ENCODE data around the gene GPC6.

Gene GPC6

GRCh38 chr13:94444826-94445225 lies 1218.2 kb downstream of the GPC6 start:
- DNase-seq, result no peak
- no peak for TF ChIP-seq CTCF (IDR thresholded peaks at IDR 0.05; ENCODE audit: low read depth, low read length)
- H3K4me3 ChIP-seq (ENCODE audit: low read depth, low read length), result no peak overlapping the region
- peaks cover 29% of the 10 kb centered on the region for H3K36me3 ChIP-seq
- H3K27me3 ChIP-seq (ENCODE audit: insufficient read depth, low read depth, severe bottlenecking), result no peaks in the 10 kb centered on the region
- peaks cover 5% of the 10 kb centered on the region for H3K9me3 ChIP-seq (ENCODE audit: severe bottlenecking)
- H3K27ac ChIP-seq, result no peak overlapping the region

- H3K4me3 ChIP-seq (ENCODE audit: low read depth, low read length), result no peak overlapping the region
- H3K36me3 ChIP-seq, result peaks cover 9% of the 10 kb centered on the region; the same call in 1 of the 2 replicates
- no peaks in the 10 kb centered on the region for H3K9me3 ChIP-seq (ENCODE audit: severe bottlenecking)
- TF ChIP-seq CTCF (IDR thresholded peaks at IDR 0.05; ENCODE audit: low read depth, low read length), result no peak
- no peak for DNase-seq
- H3K27me3 ChIP-seq (ENCODE audit: insufficient read depth, low read depth, severe bottlenecking), result no peaks in the 10 kb centered on the region
- no peak overlapping the region for H3K27ac ChIP-seq
Measured at GRCh38 chr13:94454334-94454733, 1227.7 kb downstream of the GPC6 start.

- DNase-seq, result no peak
- TF ChIP-seq CTCF (IDR thresholded peaks at IDR 0.05; ENCODE audit: low read depth, low read length), result no peak
- H3K27ac ChIP-seq, result no peak overlapping the region
Measured at GRCh38 chr13:94454906-94455305, 1228.3 kb downstream of the GPC6 start.

GRCh38 chr13:94455414-94455813 lies 1228.8 kb downstream of the GPC6 start:
- Histone ChIP-seq H3K27me3 (ENCODE audit: insufficient read depth, low read depth, severe bottlenecking) (no peaks in the 10 kb centered on the region), H3K4me3 (ENCODE audit: low read depth, low read length) (no peak overlapping the region), H3K9me3 (ENCODE audit: severe bottlenecking) (no peaks in the 10 kb centered on the region), H3K36me3 (peaks cover 17% of the 10 kb centered on the region), H3K27ac (no peak overlapping the region)
- no peak for DNase-seq
- no peak for TF ChIP-seq CTCF (IDR thresholded peaks at IDR 0.05; ENCODE audit: low read depth, low read length)

More at GRCh38 chr13:94454906-94455305, 1228.3 kb downstream of the GPC6 start:
- peaks cover 12% of the 10 kb centered on the region; the same call in 1 of the 2 replicates for H3K36me3 ChIP-seq
- no peak overlapping the region for H3K4me3 ChIP-seq (ENCODE audit: low read depth, low read length)
- H3K27me3 ChIP-seq (ENCODE audit: insufficient read depth, low read depth, severe bottlenecking), result no peaks in the 10 kb centered on the region
- H3K9me3 ChIP-seq (ENCODE audit: severe bottlenecking), result no peaks in the 10 kb centered on the region
